NCI-H2029 treated with DMSO at 0.1 percent for 48 hours (cell line): Measurements from ENCODE around the gene NCAPD3.
"Not testable (repeated sequence)": the region's sequence is repeated elsewhere in the genome, so short reads cannot be mapped to it uniquely, and the experiment has no call there.

Experiments used
- DNase-seq: peaks from one replicate; lab custom pipeline; 2025; lab: John Stamatoyannopoulos, UW

NCAPD3 gene, protein sequence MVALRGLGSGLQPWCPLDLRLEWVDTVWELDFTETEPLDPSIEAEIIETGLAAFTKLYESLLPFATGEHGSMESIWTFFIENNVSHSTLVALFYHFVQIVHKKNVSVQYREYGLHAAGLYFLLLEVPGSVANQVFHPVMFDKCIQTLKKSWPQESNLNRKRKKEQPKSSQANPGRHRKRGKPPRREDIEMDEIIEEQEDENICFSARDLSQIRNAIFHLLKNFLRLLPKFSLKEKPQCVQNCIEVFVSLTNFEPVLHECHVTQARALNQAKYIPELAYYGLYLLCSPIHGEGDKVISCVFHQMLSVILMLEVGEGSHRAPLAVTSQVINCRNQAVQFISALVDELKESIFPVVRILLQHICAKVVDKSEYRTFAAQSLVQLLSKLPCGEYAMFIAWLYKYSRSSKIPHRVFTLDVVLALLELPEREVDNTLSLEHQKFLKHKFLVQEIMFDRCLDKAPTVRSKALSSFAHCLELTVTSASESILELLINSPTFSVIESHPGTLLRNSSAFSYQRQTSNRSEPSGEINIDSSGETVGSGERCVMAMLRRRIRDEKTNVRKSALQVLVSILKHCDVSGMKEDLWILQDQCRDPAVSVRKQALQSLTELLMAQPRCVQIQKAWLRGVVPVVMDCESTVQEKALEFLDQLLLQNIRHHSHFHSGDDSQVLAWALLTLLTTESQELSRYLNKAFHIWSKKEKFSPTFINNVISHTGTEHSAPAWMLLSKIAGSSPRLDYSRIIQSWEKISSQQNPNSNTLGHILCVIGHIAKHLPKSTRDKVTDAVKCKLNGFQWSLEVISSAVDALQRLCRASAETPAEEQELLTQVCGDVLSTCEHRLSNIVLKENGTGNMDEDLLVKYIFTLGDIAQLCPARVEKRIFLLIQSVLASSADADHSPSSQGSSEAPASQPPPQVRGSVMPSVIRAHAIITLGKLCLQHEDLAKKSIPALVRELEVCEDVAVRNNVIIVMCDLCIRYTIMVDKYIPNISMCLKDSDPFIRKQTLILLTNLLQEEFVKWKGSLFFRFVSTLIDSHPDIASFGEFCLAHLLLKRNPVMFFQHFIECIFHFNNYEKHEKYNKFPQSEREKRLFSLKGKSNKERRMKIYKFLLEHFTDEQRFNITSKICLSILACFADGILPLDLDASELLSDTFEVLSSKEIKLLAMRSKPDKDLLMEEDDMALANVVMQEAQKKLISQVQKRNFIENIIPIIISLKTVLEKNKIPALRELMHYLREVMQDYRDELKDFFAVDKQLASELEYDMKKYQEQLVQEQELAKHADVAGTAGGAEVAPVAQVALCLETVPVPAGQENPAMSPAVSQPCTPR (N-terminal part only)

DNA sequence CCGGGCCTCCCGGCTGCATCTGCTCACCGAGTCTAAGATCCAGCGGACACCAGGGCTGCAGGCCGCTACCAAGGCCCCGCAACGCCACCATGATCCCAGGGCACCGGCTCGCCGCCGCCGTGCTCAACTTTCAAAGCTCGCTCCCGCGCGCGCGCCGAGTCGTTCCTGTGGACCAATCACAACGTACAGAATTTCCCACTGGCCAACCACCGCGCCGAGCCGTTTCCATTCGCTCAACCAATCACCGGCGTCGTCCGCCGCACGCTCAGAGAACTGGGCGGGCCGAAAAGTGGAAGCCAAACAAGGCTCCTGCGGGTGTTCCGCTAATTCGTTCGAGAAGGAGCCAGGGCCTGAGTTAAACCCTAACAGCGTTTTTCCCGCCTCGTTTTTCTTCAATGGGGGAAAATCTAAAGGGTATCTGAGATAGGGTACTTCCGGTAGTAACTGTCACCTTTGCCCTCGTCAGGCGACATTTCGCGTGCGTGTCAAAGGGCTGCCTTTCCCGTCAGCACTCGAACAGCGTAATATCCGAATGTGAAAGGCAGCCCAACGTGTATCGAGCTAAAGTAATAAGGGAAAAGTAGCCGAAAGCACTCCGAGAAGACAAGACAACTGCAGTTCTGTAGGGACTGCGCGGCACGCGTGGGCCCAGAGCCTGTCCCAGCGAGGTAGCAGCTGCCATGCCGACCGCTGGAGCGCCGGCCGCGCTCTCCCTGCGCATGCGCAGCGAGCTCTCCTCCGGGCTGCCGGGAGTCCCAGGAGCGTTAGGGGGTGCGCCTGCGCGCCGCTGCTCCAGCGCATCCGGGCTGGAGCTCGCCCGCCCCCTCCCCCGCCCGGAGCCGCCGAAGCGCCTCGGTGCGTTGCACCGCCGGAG lies at the start of gene NCAPD3, which contains the start of gene VPS26B:
TSS of gene NCAPD3 (minus strand) at position 132 of the 874 bp plus-strand sequence. CDS start at position 91, 41 bp downstream.
TSS of gene VPS26B (plus strand) at position 836 of the 874 bp plus-strand sequence. CDS start 452 bp downstream, outside the sequence.
- peak; percentile 89 for DNase-seq

DNA sequence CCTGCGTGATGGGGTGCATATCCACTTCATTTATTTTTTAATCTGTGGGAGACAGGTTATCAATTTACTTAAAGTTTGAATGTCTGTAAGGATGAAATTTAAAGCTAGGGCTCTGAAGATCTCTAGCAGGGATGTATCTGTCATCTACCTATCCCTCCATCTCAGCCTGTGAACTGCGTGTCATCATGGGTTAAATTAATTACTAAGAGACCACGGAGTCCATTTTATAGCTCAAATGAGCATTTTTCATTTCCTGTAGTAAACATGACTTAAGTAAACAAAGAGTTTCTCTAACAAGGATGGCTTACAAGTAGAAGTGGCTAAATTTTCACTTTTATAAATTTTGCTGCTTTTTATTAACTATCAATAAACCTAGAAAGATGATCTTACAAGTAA lies 49.5 kb upstream of the NCAPD3 start:
- DNase-seq, result no peak

- no peak for DNase-seq
These were observed 48.9 kb upstream of the NCAPD3 start for GRCh38 chr11:134272381-134273316.

- no peak for DNase-seq
These were observed 48.2 kb upstream of the NCAPD3 start for GRCh38 chr11:134271978-134272377.

- DNase-seq, result no peak
These were observed 46.5 kb upstream of the NCAPD3 start for GRCh38 chr11:134270250-134270714.

DNA sequence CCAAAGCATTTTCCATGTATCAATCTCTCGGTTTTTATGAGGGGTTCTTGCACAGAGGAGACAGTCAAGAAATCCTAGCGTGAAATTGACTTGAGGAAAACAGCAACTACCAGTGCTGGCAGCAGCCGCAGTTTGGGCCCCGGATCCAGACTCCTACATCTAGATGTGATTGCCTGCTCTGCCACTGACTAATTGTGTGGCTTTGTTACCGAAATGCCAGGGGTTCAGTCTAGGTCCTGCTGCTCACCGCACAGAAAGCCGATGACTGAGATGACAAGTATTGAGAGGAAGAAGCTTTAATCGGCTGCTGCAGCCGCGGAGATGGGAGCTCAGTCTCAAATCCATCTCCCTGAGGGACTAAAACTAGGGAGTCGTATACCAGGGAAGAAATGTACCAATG lies 44.2 kb upstream of the NCAPD3 start:
- no peak for DNase-seq

DNA sequence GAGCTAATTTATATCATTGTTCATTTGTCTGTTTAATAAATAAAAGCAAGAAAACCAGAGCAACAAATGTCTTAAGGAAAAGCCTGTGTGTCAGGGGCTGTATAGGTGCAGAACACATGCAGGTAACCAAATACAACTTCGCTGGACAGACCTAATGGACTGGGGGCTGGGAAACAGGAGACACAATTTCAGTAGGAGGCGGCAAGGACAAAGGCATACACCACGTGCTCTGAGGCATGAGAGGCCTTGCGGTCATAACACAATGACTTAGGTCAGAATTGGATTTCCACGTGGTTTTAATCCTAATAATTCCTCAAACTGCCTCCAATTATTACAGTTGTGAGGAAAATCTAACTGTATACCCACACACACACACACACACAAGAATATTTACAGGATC lies 43.7 kb upstream of the NCAPD3 start:
- DNase-seq, result no peak

GRCh38 chr11:134266841-134267251 lies 43.1 kb upstream of the NCAPD3 start:
- no peak for DNase-seq

DNA sequence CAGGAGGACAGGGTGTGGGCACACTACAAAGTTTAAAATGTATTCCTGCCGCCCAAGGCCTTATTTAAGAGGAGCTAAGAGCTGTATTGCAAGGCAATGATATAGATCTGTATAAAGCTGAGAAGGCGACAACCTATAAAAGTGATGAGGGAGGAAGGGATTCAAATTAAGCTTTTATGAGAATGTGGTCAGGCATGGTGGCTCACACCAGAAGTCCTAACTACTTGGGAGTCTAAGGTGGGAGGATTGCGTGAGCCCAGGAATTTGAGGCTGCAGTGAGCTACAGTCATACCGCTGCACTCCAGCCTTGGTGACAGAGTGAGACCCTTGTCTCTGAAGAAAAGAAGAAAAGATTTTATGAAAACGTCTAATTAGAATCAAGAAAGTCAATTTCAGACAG lies 42.7 kb upstream of the NCAPD3 start:
- no peak for DNase-seq

DNA sequence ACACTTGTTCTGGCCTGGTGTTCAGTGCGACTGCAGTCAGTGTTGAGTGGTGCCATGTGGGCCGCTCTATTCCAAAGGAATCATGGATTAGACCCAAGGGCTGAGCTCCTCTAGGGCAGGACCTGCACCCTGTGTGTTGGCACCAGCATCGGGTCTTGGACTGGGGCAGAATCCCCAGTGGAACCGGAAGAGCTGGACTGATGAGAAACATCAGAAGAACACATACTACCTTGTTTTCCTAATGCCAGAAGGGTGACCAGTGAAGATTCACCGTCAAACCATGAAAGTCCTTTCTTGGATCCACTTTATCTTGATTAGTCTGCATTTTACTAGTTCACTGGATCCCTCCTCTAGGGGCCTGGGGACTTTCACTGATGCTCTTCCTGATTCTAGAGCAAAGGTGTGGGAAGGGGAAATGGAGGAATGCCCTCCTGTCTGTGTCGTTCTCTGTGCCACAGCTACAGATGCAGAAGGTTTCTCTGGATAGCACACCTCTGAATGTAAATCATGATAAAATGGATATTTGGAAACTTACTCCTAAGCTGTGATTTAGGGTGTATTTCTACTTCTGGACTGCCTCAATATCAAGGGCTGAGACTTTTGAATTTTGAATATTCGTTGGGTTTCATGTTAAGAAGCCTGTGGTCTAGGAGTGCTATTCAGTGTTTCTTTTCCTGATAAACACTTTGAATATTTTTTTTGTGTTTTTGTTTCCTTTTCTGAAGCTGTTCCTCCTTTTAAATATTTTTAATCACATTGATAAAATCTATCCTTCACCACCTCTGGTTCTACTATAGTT lies 41.4 kb upstream of the NCAPD3 start:
- DNase-seq, result no peak

- DNase-seq, result no peak
These were observed 38.1 kb upstream of the NCAPD3 start for GRCh38 chr11:134261626-134262488.

- DNase-seq, result no peak
These were observed 37.2 kb upstream of the NCAPD3 start for GRCh38 chr11:134260983-134261382.

DNA sequence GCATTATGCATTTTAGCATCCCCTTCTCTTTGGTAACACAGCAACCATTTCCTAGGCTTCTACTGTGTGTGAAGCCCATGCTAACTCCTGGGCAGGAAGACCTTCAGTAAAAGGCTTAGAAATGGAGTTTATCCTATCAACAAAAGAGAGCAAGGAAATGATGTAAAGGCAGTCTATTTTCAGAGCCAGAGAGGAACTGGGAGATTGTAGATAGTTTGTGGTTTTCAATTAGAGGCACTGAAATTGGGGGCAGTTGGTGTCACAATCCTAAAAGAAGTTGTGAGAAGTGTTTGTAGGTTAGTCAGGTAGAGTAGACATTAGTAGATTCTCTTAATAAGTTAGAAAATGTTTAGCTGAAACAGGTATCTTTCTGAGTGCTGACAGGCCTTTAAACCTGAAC lies 36.7 kb upstream of the NCAPD3 start:
- DNase-seq, result no peak

DNA sequence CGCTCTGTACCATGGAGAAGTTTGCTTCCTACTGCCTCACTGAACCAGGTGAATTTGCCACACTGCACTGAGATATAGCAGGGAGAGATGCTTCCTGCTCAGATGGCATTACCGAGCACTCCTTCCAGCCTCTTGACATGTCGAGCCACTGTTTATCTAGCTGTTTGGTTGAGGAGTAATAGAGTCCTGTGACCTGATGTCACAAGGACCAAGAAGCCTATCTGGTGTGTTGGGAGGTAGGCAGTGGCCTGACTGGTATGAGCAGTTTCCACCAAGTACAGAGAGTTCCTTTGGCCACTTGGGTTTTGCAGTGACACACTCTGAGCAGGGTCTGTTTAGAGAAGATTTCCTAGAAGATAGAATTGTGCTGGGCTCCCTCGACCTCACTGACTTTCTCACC lies 34.8 kb upstream of the NCAPD3 start:
- no peak for DNase-seq

GRCh38 chr11:134257101-134257500 lies 33.3 kb upstream of the NCAPD3 start:
- DNase-seq, result no peak

GRCh38 chr11:134255184-134255561 lies 31.4 kb upstream of the NCAPD3 start:
- not testable (repeated sequence) for DNase-seq

- DNase-seq, result no peak
These were observed 30.8 kb upstream of the NCAPD3 start for GRCh38 chr11:134254433-134255183.
